GM19455 (cell line): ENCODE results near the gene AAGAB.

ENCODE experiments used
- ATAC-seq: cut with Tn5 transposase; IDR thresholded peaks from one replicate; pipeline ENCODE4 v1.9.1; 2021; ENCODE audit not compliant: unreplicated experiment

The AAGAB gene

GRCh38 chr15:67190326-67190725 lies 64.1 kb downstream of the AAGAB start:
- no peak for ATAC-seq

DNA sequence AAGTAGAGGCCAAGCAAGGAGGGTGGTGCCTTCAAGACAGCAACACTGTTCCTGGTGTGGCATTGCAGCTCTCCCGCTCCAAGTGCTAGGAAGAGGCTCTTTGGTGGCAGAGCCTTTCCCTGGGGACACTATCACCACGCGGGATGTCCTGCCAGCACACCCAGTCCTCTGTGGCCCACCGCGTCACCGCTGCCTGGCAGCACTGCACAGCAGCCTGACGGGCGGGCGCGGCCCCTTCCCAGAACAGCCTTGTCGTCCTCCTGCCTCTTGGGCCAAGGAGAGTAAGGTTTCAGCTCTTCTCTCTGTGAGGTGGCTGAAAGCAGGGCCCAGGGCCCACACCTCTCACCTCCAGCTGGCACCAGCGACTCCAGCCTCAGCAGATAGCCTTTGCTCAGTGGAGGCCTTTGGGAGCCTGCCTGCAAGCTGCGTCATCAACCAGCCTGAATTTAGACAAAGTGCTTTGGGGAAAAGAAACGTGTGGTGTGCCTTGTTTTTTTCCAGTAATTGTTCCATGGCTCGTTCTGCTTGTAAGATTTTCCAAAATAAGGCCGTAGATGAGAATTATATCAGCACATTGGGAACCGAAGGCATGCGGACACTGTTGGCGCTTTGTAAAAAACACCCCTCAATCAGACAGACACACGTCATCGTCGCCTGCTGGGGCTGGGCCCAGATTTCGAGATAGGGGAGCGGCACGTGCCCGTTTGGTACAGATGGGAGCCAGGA lies 65.0 kb downstream of the AAGAB start:
- ATAC-seq, result no peak

- ATAC-seq, result no peak
These were observed 65.8 kb downstream of the AAGAB start for GRCh38 chr15:67188551-67189218.

DNA sequence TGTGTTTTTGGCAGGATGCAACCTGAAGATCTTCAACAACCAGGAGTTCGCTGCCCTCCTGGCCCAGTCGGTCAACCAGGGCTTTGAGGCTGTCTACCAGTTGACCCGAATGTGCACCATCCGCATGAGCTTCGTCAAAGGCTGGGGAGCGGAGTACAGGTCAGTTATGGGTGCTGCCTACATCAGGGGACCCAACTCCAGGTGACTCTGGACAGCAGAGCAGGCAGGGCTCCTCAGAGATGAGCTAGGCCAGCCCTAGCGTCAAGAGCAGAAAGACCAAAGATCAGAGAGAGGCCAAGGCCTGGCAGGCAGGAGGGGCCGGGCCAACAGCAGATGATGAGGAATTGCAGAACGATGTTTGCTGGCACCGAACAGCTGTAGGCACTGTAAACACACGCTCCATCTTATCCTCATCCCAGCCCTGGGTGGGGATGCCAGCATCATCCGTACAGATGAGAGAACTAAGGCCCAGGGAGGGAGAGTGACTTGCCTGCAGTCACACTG lies 67.1 kb downstream of the AAGAB start:
- no peak for ATAC-seq

DNA sequence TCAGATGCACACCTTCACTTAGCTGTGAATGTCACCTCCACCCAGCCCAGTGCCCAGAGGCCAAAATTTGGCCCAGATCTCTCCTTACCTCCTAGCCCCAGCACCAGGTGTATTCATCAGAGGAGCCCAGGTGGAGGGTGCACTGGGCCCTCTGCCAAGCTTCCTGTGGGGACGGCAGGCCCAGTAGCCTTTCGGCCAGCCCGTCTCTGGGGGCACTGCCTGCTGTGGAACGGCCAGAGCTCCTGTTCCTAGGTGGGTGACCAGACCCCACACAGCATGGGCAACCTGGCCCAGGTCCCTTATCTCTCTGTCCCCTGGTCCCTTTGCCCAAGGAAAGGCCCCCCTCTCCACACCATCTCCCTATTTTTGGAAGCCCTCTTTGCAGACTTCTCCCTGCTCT lies 67.8 kb downstream of the AAGAB start:
- ATAC-seq, result no peak

DNA sequence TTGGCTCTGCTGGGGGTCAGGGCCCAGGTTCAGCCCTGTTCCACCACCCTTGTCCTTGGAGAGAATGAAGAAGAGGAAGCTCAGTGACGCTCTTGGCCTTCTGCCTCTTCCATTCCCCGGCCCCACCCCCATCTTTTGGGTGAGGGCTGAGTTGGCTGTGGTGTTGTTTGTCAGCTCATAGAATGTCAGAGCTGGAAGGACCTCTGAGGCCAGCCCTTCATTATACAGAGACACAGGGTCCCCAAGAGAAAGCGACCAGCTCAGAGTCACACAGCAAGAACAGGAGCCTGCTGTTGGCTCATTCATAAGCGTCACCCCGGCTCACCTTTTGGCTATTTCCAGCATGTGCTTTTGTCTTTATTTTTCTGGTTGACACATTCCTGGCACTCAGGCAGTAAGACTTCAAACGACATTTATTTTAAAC lies 68.2 kb downstream of the AAGAB start:
- ATAC-seq, result no peak

DNA sequence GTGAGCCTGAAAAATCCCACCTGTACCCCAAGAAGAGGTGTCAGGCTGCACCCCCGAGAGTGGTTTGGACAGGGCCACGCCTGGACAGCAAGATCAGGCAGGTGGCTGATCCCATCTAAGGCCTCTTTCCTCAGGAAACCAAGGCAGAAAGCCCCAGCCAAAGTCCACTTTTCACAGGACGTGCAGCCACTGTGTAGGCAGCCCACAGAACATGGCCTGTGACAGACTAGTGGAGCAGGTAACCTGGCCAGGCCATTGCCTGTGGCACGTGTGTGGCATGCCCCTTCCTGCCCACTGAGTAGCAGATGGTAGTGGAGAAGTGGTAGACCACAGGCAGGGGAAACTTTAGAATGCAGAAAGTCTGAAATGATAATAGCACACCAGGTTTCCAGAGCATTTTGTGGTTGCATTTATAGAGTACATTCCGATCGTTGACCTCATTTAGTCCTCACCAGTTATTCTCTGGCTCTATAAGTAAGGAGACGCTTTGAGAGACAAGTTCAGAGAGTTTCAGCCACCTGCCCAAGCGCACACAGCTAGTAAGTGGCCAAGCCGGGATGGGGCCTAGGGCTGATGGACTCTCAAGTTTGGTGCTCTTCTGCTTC lies 68.7 kb downstream of the AAGAB start:
- no peak for ATAC-seq

DNA sequence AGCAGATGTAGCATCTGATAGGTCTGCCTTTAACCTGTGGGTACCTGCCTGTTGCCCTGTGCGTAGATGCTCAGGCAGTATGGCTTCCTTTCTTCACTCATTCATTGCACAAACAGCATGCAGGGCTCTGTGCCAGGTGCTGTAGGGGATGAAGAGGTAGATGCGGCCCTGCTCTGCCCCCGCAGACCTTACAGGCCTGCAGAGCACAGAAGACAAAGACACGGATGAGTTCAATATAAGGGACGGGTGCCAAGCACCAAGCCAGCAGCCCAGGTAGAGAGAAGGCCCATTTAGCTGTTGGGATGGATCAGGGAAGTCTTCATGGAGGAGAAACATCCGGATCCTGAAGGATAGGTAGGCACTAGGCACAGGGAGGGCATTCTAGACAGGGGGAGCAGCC lies 69.4 kb downstream of the AAGAB start:
- ATAC-seq, result no peak

DNA sequence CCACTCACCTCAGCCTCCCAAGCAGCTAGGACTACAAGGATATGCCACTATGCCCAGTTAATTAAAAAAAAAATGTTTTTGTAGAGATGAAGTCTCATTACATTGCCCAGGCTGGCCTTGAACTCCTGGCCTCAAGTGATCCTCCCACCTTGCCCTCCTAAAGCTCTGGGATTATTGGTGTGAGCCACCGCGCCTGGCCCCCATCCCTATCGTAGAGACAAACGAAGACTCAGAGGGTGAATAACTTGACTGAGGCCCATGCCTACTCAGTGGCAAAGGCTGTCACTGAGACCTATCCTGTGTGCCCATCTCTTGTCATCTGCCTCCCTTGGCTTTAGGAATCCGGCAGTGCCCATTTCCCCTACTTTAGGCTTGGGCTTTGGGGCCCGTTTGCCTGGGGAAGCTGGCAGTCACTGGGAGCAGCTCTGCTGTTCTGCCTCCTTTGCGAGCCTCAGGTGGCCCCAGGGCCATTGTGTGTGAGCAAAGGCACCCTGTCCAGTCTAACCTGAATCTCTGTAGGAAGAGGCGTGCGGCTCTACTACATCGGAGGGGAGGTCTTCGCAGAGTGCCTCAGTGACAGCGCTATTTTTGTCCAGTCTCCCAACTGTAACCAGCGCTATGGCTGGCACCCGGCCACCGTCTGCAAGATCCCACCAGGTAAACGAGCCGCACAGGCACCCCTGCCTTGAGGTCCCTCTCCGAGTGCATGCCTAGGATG lies 70.1 kb downstream of the AAGAB start:
- ATAC-seq, result no peak

GRCh38 chr15:67183443-67184169 lies 70.9 kb downstream of the AAGAB start:
- ATAC-seq, result no peak

GRCh38 chr15:67181221-67181639 lies 73.2 kb downstream of the AAGAB start:
- ATAC-seq, result no peak

GRCh38 chr15:67180514-67181191 lies 73.8 kb downstream of the AAGAB start:
- no peak for ATAC-seq

DNA sequence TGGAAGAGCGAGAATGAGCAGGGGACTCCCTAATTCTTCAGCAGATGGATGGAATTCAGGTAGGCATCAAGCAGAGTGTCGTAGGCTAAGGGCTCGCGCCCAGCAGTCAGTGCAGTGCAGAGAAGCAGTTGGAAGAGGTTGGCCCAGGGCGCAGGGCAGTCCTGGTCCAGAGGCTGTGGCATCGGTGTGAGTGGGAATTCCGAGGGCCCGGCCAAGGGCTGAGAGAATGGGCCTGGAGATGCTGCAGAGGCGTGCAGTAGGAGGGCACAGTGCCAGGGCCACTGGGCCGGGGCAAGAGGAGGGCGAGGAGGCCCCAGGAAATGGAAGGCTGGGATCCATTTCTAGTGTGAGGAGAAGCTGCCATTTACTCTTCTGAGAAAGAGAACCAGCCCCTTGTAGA lies 74.4 kb downstream of the AAGAB start:
- ATAC-seq, result no peak

GRCh38 chr15:67179411-67179995 lies 75.0 kb downstream of the AAGAB start:
- ATAC-seq, result no peak

DNA sequence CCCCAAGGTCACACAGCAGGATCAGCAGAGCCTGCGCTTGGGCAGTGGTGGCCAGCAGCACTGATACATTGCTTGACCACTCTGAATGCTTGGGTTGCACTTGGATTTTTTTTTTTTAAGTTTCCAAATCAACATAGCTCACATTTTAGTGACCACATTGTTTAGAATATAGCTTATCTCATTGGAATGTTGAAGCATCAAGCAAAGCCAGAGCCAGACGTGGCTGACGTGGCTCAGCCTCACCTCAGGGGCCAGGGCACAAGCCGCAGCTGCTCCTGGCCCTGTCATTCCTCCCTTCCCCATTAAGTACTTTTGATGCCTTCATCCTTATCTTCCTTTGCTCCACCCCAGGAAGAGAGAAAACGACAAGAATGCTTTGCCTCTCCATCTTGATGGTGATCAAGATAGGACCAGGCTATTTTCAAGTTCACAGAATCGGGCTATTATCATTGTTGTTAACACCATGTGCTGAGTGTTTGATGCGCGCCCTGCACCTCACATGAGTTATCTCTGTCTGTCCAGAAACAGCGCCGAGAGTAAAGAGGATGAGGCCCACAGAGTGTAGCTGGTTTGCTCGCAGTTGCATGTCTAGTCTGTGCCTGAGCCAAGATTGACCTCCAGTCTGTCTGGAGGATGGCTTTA lies 75.8 kb downstream of the AAGAB start:
- ATAC-seq, result no peak

DNA sequence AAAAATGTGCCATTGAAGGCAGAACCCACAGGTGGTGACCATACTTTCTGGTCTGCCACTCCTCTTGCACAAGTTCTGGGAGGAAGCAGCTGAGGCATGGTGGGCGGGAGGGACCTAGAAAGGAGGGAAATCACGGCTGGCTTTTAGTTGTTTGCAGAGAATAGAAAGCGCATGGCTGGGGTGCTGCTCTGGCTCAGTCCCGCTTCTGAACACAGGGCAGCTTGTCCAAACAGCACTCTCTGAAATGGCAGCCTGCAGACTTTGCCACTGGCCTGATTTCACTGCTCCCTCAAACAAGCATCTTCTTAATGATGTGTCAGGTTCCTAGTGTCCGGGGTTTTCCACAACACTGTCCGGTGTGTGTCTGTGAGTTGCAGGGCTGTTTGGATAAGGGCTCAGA lies 76.7 kb downstream of the AAGAB start:
- no peak for ATAC-seq

- no peak for ATAC-seq
These were observed 78.1 kb downstream of the AAGAB start for GRCh38 chr15:67176195-67176971.

DNA sequence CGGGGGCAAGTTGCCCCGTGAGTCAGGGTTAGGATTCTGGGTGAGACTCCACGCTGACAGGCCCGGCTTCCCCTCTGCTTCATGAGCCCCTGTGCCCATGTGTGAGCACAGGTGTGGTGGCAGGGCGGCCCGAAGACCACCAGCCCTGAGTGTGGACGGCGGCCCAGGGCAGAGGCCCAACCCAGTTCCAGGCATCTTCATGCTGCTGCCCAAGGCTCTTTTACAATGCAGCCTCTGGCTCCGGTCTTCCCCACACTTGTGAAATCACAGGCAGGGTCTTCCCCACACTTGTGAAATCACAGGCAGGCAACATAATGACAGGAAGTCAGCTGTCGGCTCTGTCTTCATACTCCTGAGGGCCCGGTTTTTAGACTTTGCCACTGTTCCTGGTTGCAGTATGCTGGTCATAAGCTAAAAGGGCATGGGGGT lies 78.8 kb downstream of the AAGAB start:
- ATAC-seq, result no peak
